ENCODE data around the gene NDUFAF2.
"Not testable (repeated sequence)": the region's sequence is repeated elsewhere in the genome, so short reads cannot be mapped to it uniquely, and the experiment has no call there.

NDUFAF2 gene

GRCh38 chr5:61183538-61183937 is 238.5 kb downstream of the NDUFAF2 start:
- DNase-seq: no peak

GRCh38 chr5:61184708-61185107 is 239.7 kb downstream of the NDUFAF2 start:
- DNase-seq: no peak

GRCh38 chr5:61186634-61187033 is 241.6 kb downstream of the NDUFAF2 start:
- no peak for DNase-seq

GRCh38 chr5:61187352-61187751 is 242.3 kb downstream of the NDUFAF2 start:
- not testable (repeated sequence) for DNase-seq

GRCh38 chr5:61187826-61188225 is 242.8 kb downstream of the NDUFAF2 start:
- not testable (repeated sequence) for DNase-seq

GRCh38 chr5:61198606-61199005 is 253.6 kb downstream of the NDUFAF2 start:
- no peak for DNase-seq

GRCh38 chr5:61200582-61201155 is 255.7 kb downstream of the NDUFAF2 start:
- no peak for DNase-seq

- DNase-seq: no peak
Measured at GRCh38 chr5:61202213-61202612, 257.2 kb downstream of the NDUFAF2 start.
